ENCODE measurements around the gene GJB2.
"Not testable (repeated sequence)": the region's sequence is repeated elsewhere in the genome, so short reads cannot be mapped to it uniquely, and the experiment has no call there.

Gene GJB2

DNA sequence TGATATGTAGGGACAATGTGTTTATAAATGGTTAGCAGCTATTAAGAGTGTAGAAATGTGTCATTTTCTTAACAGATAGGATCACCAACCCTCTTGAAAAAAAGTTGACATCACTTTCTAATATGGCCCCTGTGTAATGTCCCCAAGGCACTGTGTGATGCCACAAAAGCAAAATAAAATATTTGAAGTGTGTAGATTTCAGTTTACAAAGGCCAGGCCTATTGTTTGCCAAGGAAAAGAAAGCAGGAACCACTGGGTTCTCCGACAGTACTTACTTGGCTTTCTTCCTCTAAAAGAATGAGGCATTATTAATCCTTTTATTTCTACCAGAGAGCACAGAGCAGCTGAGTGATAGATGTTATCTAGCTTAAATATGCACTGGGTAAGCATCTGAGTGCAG is 21.4 kb downstream of the GJB2 start:
- in situ Hi-C loops (cut with MboI; ENCODE audit: low sequenced_read_pairs): no loop called here

DNA sequence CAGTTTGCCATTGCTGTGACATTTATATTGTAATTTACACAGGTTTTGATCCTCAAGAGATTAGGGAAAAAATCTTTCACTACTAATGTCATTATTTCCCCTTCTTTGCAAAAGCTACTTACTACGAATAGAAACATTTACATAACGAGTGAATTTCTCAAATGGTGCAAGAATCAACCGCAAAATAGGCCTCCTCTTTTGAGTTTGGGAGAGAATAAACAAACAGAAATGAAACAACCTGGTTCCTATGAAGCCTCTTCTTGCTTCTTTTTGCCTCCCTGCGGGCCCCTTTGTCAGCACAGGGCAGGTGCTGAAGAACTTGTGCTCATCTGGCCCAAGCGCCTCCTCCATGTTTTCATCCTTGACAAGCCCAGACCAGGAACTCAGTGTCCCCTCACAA is 21.8 kb downstream of the GJB2 start:
- in situ Hi-C loops (cut with MboI; ENCODE audit: low sequenced_read_pairs): no loop called here

DNA sequence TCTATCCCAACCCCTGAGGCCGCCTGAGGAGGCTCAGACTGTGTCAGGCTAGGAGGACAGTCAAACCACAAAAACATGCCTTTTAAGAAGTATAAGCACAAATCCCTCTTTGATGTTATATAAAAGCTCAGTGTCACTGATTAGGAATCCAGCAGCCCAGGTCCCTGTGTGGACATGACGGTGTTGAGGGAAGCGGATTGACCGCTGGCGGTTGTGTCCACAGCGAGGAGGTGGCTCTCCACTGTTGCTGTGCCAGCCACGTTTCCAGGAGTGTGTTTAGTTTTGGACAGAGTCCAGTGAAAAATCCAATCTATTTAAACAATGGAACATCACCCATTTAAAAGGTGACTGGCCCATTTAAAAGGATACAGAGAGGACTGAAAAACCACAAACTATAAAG is 24.3 kb downstream of the GJB2 start:
- in situ Hi-C loops (cut with MboI; ENCODE audit: low sequenced_read_pairs): no loop called here

DNA sequence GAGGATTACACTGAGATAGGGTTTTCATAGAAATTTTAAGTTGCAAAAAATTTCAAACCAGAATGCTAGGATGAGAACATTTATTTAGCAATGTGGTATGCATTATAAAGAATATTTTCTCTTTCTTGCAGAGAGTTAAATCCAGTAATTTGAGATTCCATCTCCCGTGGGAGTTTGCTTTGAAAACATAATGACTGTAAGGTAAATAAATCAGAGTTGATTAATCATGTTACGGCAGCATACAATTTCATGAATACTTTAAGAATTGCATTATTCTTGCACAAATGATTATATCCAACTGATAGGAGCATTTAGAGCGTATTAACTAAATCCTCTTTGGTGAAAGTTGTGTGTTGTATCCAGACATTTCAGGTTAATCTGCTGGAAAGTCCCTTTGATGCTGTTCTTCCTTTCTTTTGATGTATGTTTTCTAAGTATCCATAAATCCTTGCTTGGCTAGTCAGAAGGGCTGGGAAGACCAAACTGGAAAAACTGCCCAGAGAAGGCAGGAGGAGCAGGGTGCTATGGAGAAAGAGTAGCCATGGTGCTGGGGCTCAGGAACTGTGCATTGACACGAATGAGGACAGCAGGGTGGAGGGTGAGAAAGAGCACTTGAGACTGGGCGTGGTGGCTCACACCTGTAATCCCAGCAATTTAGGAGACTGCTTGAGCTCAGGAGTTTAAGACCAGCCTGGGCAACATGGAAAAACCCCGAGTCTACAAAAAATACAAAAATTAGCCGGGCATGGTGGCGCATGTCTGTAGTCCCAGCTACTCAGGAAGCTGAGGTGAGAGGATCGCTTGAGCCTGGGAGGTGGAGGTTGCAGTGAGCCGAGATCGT is 27.1 kb downstream of the GJB2 start:
- in situ Hi-C loops (cut with MboI; ENCODE audit: low sequenced_read_pairs): no loop called here

DNA sequence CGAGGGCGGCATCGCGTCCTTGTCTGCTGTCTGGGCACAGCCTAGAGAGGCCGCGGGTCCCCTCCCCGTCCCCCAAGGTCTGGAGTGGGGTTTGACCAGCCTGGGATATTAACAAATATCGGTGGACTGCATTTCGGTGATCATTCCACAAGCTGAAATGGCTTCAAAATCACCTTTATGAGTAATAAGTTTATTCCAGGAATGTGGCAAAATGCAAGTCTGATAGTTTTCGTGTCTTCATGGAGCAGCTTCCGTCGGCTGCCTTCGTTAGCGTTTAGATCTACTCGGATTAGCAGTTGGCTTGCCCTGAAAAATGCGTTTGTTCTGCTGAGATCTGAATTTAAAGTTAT is 30.8 kb downstream of the GJB2 start:
- in situ Hi-C loops (cut with MboI; ENCODE audit: low sequenced_read_pairs): no loop called here

DNA sequence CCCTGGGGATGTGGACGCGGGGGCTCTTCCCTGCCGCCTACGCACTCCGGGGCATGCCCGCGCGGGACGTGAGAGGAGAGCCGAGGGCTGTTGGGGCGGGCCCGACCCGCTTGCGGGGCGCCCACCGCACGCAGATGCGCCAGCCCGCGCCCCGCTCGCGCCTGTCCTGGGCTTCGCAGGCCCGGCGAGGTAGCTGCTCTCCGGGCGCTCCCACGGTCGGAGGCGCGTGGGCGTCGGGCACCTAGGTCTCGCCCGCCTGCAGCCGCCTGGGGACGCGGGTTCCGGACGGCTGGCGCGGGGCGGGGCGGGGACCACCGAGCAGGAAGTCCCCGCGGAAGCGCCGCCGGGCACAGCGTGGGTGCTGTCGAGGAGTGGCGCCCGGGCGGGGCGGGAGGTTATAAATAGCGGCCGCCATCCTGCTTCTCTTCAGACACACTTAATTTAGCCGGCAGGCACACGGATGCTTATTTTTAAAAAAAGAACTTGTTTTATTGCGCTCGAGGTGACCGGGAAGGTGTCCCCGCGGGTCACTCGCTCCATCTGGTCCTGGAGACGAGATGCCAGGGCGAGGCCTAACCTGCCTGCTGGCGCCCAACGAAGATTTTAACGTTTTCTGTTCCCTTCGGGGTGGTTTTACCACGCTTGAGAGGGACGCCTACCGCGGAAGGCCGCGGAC is 31.3 kb downstream of the GJB2 start:
- in situ Hi-C loops (cut with MboI; ENCODE audit: low sequenced_read_pairs): no loop called here

DNA sequence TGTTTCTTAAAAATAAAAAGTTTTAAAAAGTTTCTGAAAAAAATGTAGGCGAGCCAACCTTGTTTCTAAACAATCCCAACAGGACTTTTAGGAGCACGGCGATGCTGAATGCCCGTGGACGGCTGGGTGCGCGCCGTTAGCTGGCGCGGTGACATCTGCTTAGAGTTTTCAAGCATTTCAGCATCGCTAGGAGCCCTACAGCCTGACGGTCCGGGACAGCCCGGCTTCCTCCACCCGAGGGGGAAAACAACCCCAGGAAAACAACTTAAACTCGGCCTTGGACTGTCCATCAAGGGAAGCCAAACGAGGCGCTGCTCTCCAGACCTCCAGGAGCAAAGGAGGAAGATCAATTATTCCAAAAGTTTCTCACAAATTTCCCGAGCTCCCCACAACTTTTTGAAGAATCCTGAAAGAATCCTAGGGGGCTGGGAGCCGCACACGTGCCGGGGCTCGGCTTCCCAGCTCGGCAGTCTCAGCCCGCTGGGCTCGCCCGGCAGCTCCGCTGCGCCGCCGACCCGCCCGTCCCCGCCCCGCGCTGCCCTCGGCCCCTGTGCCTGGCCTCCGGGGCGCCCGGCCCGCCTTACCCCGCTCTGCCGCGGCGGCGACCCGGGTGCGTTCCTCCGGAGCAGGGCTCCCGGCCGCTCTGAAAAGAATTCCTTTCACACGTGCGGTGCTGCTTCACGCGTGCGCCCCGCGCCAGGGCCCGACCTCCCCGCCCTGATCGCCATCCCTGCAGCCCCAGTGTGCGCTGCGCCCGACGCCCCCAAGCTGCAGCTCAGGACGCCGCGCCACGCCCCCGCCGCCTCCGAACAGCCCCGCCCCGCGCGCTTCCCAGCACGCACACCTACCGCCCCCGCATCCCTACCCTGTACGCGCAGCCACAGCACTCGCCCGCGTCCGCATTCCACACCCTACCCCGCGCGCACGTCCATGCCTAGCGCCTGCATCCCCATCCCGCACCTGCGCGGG is 32.1 kb downstream of the GJB2 start, which contains the start of gene GJA3:
Gene GJA3, minus strand, starts transcription at position 747 of the 969 bp plus-strand sequence. CDS start 17,764 bp downstream, outside the sequence.
- in situ Hi-C loops (cut with MboI; ENCODE audit: low sequenced_read_pairs): no loop called here

DNA sequence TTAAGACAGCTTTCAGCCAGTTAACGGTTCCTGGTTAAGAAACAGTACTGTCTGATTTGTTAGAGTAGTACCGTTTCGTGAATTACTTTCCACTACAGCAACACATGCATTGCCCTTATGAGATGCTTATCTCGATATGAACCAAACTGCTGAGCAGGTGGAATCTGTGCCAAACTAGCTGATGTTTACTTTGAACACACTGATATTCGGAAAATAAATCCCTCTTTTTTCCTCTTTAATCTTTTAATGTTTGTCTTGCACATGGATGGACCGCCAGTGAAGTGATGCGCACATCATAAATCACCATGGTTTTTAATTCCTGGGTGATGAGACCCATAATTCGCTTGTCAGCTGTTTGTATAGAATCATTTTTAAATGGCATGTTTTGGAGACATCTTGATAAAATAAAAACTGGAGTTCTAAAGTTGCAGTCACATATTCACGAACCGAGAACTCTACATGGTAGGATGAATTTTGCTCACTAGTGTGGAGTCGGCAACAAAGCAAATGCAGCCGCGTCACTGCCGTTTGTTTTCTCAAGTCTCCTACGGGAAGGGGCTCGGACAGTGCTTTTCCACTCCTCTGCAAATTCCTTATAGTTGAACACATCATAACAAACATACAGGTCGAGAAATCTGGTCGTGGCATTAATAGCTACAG is 33.0 kb downstream of the GJB2 start:
- in situ Hi-C loops (cut with MboI; ENCODE audit: low sequenced_read_pairs): no loop called here

DNA sequence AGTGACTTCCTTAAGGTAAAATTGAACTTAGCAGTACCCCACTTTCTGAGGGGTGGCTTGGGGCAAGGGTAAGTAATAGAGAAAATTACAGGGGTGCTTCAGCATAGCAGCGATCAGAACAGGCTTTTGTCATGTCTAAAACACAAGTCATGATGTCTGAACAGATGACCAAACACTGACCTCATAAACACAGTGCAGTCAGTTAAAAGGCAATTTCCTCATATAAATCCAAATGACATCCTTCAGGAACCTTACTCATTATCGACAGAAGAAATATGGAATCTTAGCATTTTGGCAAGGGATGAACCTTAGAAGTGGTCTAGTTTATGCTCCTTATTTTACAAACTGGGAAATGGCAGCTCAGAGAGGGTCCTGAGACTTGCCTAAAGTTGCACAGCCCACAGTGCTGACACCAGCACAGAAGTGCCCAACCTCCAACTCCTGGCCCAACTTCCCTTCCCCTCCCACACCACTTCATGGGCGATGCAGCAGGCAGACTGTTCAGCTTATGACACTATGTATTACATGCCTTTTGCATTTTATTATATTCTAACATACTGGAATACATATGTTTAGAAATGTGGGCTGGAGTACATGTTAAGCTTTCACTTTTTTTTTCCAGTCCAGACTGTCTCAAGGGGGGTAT is 35.5 kb downstream of the GJB2 start:
- in situ Hi-C loops (cut with MboI; ENCODE audit: low sequenced_read_pairs): no loop called here

DNA sequence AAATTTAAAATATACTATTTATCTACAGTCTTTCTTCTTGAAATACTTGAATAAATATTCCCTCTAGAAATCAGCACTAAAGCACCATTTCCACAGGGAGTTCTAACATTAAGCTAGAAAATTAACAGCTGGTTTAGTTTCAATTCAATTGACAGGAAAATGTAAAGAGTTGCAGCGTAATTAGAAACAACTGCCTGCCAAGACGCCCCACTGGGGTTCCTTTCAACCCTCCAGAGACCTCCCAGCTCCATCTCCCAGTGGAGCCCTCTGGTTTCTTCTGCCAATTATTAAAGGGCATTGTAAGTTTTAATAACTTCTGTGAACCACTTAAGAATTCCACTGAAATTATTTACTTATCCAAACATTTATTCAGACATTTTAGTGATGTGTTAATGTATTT is 36.0 kb downstream of the GJB2 start:
- in situ Hi-C loops (cut with MboI; ENCODE audit: low sequenced_read_pairs): no loop called here

DNA sequence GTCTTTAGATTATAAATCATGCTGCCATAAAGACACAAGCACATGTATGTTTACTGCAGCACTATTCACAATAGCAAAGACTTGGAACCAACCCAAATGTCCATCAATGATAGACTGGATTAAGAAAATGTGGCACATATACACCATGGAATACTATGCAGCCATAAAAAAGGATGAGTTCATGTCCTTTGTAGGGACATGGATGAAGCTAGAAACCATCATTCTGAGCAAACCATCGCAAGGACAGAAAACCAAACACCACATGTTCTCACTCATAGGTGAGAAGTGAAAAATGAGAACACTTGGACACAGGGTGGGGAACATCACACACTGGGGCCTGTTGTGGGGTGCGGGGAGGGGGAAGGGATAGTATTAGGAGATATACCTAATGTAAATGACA is 39.4 kb downstream of the GJB2 start:
- in situ Hi-C loops (cut with MboI; ENCODE audit: low sequenced_read_pairs): not testable (repeated sequence)

DNA sequence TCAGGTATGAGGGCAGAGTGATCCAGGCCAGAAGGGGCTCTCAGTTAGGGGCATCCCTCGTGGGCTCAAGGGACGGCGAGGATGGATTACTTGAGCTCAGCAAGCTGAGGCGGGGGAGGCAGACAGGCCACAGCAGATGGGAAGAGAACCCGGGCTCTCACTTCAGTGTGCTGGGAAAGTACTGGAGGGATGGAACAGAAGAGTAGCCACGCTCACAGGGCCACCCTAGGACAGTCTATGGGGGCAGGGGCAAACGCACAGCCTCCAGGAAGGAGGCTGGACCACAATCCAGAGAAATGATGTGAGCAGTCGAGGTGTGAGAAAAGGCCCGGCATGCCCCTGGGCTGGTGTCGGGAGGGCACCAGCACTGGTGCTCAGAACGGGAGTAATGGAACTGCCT is 41.1 kb downstream of the GJB2 start:
- in situ Hi-C loops (cut with MboI; ENCODE audit: low sequenced_read_pairs): no loop called here

DNA sequence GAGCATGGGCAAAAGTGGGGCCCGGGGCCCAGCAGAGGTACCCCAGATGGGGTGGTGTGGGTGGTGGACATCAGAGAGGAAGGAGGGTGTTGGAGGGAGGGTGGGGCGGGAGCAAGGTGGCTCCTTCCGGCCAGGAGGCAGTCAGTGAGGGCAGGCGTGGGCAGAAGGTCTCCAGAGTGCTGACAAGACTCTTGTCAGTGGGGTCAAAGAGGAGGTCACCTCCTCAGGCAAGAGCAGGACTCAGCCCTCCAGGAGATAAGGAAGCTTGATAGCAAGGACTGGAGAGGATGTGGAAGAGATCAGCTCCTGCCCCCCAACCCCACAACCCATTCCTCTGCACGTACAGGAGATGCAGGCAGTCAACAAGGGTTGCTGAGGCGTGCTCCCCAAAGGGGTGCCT is 41.7 kb downstream of the GJB2 start:
- in situ Hi-C loops (cut with MboI; ENCODE audit: low sequenced_read_pairs): no loop called here

DNA sequence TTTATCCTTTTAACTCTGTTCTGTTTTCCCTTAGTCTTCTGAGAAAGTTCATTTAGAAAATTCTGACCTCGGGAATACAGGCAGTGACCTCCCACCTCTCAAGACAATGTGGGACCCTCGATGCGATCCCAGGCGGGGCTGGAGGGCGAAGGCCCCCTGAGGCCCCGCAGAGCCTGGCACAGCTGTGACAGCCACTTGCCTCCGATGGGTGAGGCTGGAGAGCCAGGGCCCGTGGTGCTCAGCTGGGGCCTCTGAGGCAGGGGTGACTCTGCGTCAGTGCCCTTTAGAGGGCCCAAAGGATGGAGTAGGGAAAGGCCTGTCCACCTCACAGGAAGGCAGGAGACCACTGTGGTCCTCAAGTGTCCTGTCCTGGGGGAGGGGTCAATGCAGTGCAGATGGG is 42.2 kb downstream of the GJB2 start:
- in situ Hi-C loops (cut with MboI; ENCODE audit: low sequenced_read_pairs): no loop called here

DNA sequence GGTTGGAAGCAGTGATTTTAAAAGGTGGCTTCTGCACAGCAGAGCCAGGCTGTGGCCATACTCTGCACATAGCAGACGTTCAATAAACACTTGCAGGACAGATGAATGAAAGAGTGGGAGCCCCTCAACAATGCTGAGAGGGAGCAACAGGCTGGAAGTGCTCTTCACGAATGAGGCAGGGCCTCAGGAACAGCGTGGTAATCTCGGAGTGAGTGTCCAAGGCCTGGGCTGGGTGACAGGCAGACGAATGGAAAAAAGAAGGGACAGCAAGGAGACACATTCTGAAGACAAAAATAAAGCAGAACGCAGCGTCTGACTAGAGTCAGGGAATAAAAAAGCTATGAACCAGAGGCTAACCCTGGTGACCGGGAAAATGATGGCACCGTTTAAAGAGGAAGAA is 43.0 kb downstream of the GJB2 start:
- in situ Hi-C loops (cut with MboI; ENCODE audit: low sequenced_read_pairs): no loop called here

DNA sequence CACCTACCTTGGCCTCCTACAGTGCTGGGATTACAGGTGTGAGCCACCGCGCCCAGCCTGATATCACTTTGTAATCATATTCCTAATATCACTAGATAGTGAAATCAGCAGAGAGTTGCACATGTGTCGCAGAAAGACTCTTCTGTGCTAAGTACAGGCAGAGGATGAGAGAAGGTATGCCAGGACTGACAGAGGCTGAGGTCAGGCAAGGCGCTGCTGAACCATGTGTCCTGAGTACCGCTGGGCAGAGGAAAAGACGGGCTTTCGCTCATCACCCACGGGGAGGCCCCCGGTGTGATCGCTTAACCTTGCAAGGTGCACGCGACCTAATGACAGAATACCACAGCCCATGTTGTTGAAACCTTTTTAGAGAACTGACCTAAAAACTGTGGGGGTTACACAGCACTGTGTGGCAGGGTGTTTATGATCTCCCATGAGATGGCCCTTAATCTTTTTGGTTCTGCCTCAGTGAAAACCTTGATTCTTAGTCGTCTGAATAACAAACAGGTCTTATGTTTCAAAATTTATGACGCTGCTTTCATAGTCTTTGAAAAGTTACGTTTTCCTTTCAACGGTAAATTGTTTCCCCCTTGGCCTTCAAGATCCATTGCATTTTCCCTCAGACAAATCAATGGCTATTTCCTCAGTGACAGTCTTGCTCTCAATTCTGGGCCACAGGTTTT is 44.1 kb downstream of the GJB2 start:
- in situ Hi-C loops (cut with MboI; ENCODE audit: low sequenced_read_pairs): no loop called here

DNA sequence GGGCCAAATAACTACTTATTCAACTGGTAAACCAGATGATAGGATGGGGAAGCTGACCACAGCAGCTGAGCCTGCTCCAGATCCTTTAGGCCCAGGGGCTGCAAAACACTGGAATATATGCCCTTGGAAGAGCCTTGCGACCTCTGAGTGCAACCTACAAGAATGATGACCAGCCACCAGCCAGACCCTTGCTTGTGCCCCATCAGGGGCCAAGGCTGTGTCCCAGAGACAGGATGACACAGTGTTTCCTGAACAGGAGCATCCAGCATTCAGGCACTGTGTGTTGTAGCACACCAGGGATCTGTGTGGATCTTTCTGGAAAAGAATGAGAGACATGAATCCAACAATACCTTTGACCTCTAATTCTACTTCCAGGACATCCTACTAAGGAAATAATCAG is 46.4 kb downstream of the GJB2 start:
- in situ Hi-C loops (cut with MboI; ENCODE audit: low sequenced_read_pairs): no loop called here

DNA sequence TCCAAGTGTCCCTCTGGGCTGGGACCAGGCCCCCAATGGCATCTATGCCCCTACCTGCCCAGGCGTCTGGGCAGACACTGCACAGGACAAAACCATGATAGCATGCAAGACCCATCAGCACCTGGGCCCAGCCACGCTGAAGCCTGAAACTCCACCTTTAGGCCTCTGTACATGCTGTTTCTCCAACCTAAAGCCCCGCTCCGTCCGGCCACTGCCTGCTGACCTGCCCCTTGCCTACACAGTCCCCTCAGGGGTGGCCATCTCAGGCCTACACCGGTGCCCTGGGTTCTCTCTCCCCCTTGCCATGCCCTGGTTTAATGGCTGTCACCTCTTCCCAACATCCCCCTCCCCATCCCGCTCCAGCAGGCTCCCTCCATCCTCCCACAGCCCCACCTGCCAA is 47.2 kb downstream of the GJB2 start:
- in situ Hi-C loops (cut with MboI; ENCODE audit: low sequenced_read_pairs): no loop called here

DNA sequence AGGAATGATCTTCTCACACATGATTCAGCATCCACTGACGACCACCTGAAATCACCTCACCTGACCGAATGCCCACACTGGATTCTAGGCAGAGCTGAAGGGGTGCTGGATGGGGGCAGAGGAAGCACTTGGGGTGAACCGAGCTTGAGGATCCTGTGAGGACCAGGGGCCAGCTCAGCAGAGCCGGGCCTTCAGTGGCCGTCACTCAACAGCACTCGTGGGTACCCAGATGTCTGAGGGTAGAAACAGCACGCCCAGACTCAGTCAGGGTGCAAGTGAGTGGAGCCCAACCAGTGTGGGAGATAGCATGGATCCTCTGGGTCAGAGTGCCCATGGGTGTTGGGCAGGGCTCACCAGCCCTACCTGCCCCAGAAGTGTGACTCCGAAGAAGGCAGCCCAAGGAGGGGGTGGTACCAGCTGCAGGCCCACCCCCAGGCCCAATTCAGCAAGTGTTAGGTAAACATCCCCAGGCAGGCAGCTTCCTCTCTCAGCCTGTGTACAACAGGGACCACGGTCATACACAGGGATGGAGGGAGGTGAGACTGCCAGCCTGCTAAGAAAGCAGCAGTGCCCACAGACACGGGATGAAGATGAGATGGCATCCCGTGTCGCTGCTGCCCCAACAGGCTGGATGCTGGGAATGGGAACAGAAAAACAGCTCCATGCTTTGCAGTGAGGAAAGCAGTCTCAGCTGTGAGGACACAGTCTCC is 48.4 kb downstream of the GJB2 start:
- in situ Hi-C loops (cut with MboI; ENCODE audit: low sequenced_read_pairs): no loop called here
